Effector memory CD4-positive, alpha-beta T cell (primary cell): ENCODE results near the gene ADD3.

Experiments used
- DNase-seq, 3 donors: peaks; one replicate each; pipeline ENCODE4 v3.0.0-alpha.2; 2020
- H3K27ac ChIP-seq: 2 replicates; pipeline ENCODE4 v1.7.0; 2013; ENCODE audit warnings: mild to moderate bottlenecking, low read length, moderate library complexity; ENCODE audit not compliant: insufficient read depth, poor library complexity, severe bottlenecking
- H3K27me3 ChIP-seq: replicated peaks from 2 replicates; pipeline ENCODE4 v1.7.0; 2013; ENCODE audit warnings: mild to moderate bottlenecking, low read length; ENCODE audit not compliant: insufficient read depth, control insufficient read depth, poor library complexity, severe bottlenecking
- H3K36me3 ChIP-seq: 2 replicates; pipeline ENCODE4 v1.7.0; 2013; ENCODE audit warnings: mild to moderate bottlenecking, low read length, moderate library complexity; ENCODE audit not compliant: control insufficient read depth, insufficient read depth
- H3K4me1 ChIP-seq: 2 replicates; pipeline ENCODE4 v1.7.0; 2013; ENCODE audit warnings: low read length, mild to moderate bottlenecking; ENCODE audit not compliant: control insufficient read depth, insufficient read depth, poor library complexity, severe bottlenecking
- H3K4me3 ChIP-seq: 2 replicates; pipeline ENCODE4 v1.7.0; 2013; ENCODE audit warnings: low read length, low read depth, mild to moderate bottlenecking; ENCODE audit not compliant: insufficient read depth, poor library complexity, severe bottlenecking
- H3K9me3 ChIP-seq: 2 replicates; pipeline ENCODE4 v1.7.0; 2013; ENCODE audit warnings: mild to moderate bottlenecking, low read length, moderate library complexity; ENCODE audit not compliant: control insufficient read depth

Gene ADD3

DNA sequence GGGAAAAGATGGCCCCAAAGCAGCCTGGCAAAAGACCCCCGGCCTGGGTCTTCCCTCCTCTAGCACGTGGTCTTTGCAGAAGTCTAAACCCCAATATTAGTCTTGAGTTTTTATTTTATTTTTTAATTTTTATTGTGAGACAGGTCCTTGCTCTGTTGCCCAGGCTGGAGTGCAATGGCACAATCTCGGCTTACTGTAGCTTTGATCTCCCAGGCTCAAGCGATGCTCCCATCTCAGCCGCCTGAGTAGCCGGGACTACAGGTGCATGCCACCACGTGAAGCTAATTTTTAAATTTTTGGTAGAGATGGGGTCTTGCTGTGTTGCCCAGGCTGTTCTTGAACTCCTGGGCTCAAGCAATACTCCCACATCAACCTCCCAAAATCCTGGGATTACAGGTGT is 159.4 kb downstream of the ADD3 start:
- Histone ChIP-seq H3K4me3 (no peak overlapping the region), H3K27me3 (peaks cover 19% of the 10 kb centered on the region), H3K36me3 (no peaks in the 10 kb centered on the region), H3K4me1 (peaks cover 6% of the 10 kb centered on the region), H3K27ac (no peak overlapping the region), H3K9me3 (no peaks in the 10 kb centered on the region)
- DNase-seq = no peak

DNA sequence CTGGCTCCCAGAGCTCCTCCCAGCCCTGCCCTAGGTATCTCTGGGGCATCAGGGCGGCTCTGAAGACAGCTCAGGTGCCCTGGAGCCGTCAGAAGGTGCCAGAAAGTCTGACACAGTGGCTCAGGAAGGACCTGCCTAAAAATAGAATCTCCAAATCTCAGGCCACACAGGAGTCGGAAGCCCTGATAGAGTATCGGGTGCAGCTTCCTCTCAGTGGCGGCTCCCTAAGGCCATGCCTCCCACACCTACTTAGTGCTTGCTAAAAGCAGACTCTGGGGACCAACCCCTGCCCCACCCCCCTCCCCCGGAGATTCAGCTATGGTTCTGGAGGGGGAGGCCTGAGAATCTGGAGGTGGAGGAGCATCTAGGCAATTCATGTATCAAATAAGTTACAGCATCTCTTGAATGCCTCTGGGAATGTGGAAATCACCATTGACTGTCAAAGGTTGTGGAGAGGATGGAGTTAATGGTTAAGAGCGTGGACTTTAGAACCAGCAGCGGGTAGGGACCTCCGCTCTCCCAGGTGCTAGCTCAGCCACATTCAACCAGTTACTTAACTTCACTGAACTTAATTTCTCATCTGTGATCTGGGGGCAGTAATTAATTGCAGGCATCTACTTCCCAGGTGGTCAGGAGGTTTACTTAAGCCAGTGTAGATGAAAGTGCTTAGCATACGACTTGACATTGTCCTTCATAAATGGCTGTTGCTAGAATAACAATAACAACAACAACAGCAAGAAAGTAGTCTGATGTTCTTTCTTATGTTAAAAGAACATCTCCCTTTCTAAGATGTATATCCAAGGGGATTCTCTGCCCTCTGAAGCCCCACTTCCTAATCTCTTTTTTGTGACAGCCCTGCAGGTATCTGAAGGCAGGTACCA is 161.1 kb downstream of the ADD3 start:
- DNase-seq = no peak
- Histone ChIP-seq H3K4me3 (no peak overlapping the region), H3K4me1 (peaks cover 6% of the 10 kb centered on the region), H3K36me3 (no peaks in the 10 kb centered on the region), H3K9me3 (no peaks in the 10 kb centered on the region), H3K27ac (no peak overlapping the region), H3K27me3 (peaks cover 19% of the 10 kb centered on the region)

DNA sequence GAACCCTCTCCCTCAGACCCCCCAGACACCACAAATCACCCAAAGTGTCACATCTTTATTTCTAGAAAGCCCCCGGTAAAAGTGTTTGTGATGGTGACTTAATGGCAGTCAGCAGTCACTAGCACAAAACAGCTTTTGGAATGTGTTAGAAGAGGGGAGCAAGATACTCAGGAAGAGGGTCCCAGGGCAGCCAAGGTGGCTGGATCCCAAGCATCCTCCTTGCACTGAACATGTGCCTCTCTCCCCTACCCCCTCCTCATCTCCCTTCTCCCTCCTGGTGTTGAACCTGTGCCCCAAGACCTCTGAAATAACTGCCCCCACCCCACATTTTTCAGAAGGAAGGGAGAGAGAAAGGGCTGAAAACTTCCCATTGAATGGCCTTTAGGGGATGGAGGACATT is 161.8 kb downstream of the ADD3 start:
- Histone ChIP-seq H3K27me3 (peaks cover 19% of the 10 kb centered on the region), H3K4me3 (no peak overlapping the region), H3K27ac (no peak overlapping the region), H3K4me1 (peaks cover 6% of the 10 kb centered on the region), H3K36me3 (no peaks in the 10 kb centered on the region), H3K9me3 (no peaks in the 10 kb centered on the region)
- no peak for DNase-seq

DNA sequence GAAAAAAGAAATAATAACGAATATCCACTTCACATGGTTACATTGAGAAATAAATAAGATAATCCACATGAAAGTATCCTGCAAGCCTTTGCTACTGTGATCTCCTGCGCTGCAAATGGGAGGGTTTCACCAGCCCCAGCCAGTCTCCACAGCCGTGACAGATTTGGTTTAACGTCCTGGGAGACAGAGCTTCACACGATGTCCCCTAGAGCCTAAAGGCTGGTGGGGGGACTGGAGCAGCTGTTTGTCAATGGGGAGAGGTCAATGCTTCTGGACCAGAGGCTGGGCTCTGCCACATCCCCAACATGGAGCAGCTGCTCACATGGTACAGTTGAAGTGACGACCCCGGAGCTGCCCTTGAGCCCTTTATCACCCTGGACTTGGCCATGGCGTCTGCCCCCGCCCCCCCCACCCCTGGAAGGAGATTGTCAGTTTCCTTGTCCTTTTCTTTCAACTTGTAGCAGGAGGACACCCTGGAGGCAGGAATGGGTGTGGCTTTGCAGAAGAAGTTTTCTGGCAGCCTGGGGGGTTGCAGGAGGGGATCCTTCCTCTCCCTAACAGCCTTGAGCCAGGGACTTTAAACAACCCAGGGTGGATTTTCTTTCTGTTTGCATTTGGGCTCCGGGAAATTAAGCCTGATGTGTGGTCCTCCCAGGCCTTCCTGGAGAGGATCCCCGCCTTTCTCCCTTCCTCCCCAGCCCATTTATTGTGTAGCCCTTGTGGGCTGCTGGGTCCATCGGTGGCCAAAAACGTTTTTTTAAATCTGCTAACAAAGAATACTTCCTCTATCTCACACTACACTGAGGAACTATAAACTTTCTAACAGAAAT is 162.6 kb downstream of the ADD3 start:
- Histone ChIP-seq H3K27ac (no peak overlapping the region), H3K4me1 (peaks cover 6% of the 10 kb centered on the region), H3K9me3 (no peaks in the 10 kb centered on the region), H3K36me3 (no peaks in the 10 kb centered on the region), H3K4me3 (no peak overlapping the region), H3K27me3 (peaks cover 19% of the 10 kb centered on the region)
- no peak for DNase-seq

DNA sequence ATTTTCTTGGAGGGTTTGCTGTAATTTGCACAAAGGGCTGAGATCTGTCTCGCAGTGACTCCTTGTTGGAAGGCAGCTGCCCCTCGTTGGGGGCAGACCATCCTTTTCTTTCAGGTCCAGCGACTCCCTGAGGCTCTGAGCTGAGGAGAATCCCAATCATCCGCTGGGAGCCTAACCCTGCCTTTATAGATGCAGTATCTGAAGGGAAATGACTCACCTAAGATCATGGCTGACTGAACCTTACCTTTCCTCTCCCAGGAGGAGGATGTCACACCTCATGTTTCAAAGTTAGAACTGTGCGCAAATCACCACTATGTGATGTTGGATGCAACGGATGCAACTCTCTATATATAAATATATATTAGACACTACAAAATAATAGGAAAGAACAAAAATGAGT is 163.2 kb downstream of the ADD3 start:
- Histone ChIP-seq H3K4me3 (no peak overlapping the region), H3K27me3 (peaks cover 19% of the 10 kb centered on the region), H3K4me1 (peaks cover 6% of the 10 kb centered on the region), H3K36me3 (no peaks in the 10 kb centered on the region), H3K27ac (no peak overlapping the region), H3K9me3 (no peaks in the 10 kb centered on the region)
- no peak for DNase-seq

DNA sequence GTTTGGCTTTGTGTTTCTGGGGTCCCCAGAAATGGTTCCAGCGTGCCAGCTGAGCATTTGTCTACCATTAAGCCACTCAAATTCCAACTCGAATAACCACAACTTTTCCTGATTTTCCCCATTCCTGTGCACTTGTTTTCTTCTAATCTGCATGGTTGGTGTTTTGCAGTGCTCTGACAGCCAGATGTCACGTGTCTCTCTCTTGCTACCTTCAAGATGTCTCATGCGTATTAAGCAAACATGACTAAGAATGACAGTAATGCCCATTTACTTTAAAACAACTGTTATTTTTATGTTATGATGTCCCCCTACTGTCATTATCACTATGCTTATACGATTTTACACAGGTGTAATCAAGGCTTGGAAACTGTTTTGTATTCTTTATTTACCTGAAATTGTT is 164.4 kb downstream of the ADD3 start:
- Histone ChIP-seq H3K36me3 (no peaks in the 10 kb centered on the region), H3K4me3 (no peak overlapping the region), H3K27ac (no peak overlapping the region), H3K27me3 (peaks cover 19% of the 10 kb centered on the region), H3K4me1 (peaks cover 6% of the 10 kb centered on the region), H3K9me3 (no peaks in the 10 kb centered on the region)
- no peak for DNase-seq

DNA sequence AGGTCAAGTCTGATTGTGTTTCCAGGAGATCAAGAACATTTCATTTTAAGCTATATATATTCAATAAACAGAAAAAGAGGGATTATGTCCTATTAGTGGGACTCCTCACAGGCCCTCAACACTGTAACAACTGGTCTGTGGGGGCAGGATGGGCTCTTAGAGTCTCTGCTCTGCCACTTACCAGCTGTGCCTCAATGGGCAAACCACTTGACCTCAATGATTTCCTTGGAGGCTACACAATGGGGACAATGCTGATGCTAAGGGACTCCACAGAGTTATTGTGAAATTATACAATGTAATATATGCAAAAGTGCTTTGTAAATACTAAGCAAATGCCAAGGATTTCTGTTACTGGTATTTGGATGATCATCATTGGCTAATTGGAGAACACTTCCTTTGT is 166.4 kb downstream of the ADD3 start:
- no peak overlapping the region for H3K27ac ChIP-seq
- H3K36me3 ChIP-seq = no peaks in the 10 kb centered on the region
- no peaks in the 10 kb centered on the region for H3K9me3 ChIP-seq
- DNase-seq = no peak
- H3K4me1 ChIP-seq = peaks cover 3% of the 10 kb centered on the region
- H3K4me3 ChIP-seq = no peak overlapping the region
- peaks cover 5% of the 10 kb centered on the region for H3K27me3 ChIP-seq

DNA sequence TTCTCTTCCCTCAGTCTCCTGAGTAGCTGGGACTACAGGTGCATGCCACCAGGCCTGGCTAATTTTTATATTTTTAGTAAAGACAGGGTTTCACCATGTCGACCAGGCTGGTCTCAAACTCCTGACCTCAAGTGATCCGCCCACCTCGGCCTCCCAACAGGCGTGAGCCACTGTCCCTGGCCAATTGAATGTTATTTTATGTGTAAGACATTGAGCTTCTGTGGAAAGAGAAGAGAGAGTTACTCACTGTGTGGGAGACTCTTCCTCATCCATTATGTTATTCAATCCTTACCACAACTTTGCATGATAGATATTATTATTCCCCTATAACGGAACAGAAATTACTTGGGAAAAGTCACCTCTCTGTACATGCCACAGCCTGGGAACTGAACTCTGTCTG is 167.0 kb downstream of the ADD3 start:
- no peak for DNase-seq
- Histone ChIP-seq H3K27ac (no peak overlapping the region), H3K4me1 (peaks cover 3% of the 10 kb centered on the region), H3K9me3 (no peaks in the 10 kb centered on the region), H3K27me3 (peaks cover 5% of the 10 kb centered on the region), H3K36me3 (no peaks in the 10 kb centered on the region), H3K4me3 (no peak overlapping the region)

DNA sequence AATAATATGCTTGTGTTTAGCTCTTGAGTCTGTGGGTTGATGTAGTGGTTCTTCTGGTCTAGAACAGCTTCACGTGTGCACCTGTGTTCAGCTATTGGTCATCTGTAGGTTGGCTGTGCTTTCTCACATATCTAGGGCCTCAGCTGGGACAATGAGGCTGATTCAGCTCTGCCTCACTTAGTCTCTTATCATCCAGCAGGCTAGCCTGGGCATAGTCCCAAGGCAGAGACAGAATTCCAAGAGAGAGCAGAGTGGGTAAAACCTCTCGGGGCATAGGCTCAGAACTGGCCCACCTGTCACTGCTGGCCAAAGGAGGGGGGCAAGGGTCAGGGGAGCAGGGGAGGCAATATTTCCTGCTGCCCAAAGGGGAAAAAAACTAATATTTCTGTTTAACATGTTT is 167.6 kb downstream of the ADD3 start:
- H3K36me3 ChIP-seq = no peaks in the 10 kb centered on the region
- no peak for DNase-seq
- H3K4me3 ChIP-seq = no peak overlapping the region
- no peaks in the 10 kb centered on the region for H3K4me1 ChIP-seq
- no peaks in the 10 kb centered on the region for H3K9me3 ChIP-seq
- no peak overlapping the region for H3K27ac ChIP-seq
- H3K27me3 ChIP-seq = peaks cover 5% of the 10 kb centered on the region
